ENCODE data around the gene BMP2K.

The BMP2K gene

DNA sequence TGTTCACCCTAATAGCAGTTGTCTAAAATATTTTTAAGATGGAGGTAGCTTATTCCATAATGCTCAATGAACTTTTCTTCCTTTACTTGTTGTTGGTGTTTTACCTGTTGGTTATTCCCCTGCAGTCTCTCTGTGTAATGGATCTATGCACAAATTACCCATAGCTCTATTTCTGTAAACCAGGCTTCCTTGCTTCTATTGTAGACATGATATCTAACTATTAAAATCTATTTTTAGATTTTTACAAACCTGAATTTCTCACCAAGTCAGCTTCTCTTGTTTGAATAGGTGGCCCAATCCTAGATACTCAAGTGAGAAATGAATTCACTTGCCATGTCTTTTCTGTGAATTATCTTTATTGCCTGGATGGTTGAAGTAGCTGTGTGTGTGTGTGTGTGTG, 24.8 kb downstream of the BMP2K start:
- FAIRE-seq, result no peak
- TF ChIP-seq POU2F2 (IDR thresholded peaks at IDR 0.05; ENCODE audit: low read depth, low read length) (no peak), POLR2A (IDR thresholded peaks at IDR 0.05; ENCODE audit: low read depth, low read length) (no peak), TAF1 (IDR thresholded peaks at IDR 0.05; ENCODE audit: low read depth, low read length) (no peak), PAX5 (IDR thresholded peaks at IDR 0.05; ENCODE audit: insufficient read depth, low read length, severe bottlenecking) (no peak), POLR2AphosphoS5 (IDR thresholded peaks at IDR 0.05; ENCODE audit: low read depth, low read length) (no peak), SPI1 (IDR thresholded peaks at IDR 0.05; ENCODE audit: low read depth, low read length) (no peak)
- DNase-seq (ENCODE audit: insufficient read length, low spot score), result no peak

- FAIRE-seq, result no peak
- TF ChIP-seq POLR2AphosphoS5 (IDR thresholded peaks at IDR 0.05; ENCODE audit: low read depth, low read length) (no peak), POU2F2 (IDR thresholded peaks at IDR 0.05; ENCODE audit: low read depth, low read length) (no peak), SPI1 (IDR thresholded peaks at IDR 0.05; ENCODE audit: low read depth, low read length) (no peak), PAX5 (IDR thresholded peaks at IDR 0.05; ENCODE audit: insufficient read depth, low read length, severe bottlenecking) (no peak), TAF1 (IDR thresholded peaks at IDR 0.05; ENCODE audit: low read depth, low read length) (no peak), POLR2A (IDR thresholded peaks at IDR 0.05; ENCODE audit: low read depth, low read length) (no peak)
- DNase-seq (ENCODE audit: insufficient read length, low spot score), result no peak
Observed at GRCh38 chr4:78803983-78804382, 27.8 kb downstream of the BMP2K start.

DNA sequence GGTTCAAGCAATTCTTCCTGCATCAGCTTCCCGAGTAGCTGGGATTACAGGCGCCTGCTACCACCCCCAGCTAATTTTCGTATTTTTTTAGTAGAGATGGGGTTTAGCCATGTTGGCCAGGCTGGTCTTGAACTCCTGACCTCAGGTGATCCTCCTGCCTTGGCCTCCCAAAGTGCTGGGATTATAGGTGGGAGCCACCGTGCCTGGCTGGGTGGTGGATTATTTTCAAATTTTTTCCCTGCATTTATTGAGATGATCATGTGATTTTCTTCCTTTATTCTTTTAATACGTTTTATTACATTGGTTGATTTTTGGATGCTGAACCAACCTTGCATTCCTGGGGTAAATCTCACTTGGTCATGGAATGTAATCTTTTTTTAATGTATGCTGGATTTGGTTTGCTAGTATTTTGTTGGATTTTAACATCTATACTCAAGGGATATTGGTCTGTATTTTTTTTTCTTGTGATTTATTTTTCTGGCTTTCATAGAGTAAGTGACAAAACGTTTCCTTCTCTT, 30.9 kb downstream of the BMP2K start:
- TF ChIP-seq POLR2AphosphoS5 (IDR thresholded peaks at IDR 0.05; ENCODE audit: low read depth, low read length) (no peak), TAF1 (IDR thresholded peaks at IDR 0.05; ENCODE audit: low read depth, low read length) (no peak), PAX5 (IDR thresholded peaks at IDR 0.05; ENCODE audit: insufficient read depth, low read length, severe bottlenecking) (no peak), POLR2A (IDR thresholded peaks at IDR 0.05; ENCODE audit: low read depth, low read length) (no peak), POU2F2 (IDR thresholded peaks at IDR 0.05; ENCODE audit: low read depth, low read length) (no peak), SPI1 (IDR thresholded peaks at IDR 0.05; ENCODE audit: low read depth, low read length) (no peak)
- FAIRE-seq (no peak), DNase-seq (ENCODE audit: insufficient read length, low spot score) (no peak)

DNA sequence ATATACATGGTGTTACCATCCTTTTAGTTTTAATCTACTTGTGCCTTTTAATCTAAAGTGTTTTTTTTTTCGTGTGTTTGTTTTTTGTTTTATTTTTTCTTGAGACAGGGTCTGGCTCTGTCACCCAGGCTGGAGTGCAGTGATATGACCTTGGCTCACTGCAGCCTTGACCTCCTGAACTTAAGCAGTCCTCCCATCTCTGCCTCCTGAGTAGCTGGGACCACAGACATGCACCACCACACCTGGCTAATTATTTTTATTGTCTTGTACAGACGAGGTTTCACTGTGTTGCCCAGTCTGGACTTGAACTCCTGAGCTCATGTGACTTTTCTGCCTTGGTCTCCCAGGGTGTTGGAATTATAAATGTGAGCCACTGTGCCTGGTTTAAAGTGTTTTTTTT, 33.1 kb downstream of the BMP2K start:
- DNase-seq (ENCODE audit: insufficient read length, low spot score) (no peak), FAIRE-seq (no peak)
- TF ChIP-seq POU2F2 (IDR thresholded peaks at IDR 0.05; ENCODE audit: low read depth, low read length), result no peak
- no peak for TF ChIP-seq TAF1 (IDR thresholded peaks at IDR 0.05; ENCODE audit: low read depth, low read length)
- no peak for TF ChIP-seq POLR2A (IDR thresholded peaks at IDR 0.05; ENCODE audit: low read depth, low read length)
- TF ChIP-seq PAX5 (IDR thresholded peaks at IDR 0.05; ENCODE audit: insufficient read depth, low read length, severe bottlenecking), result no peak

DNA sequence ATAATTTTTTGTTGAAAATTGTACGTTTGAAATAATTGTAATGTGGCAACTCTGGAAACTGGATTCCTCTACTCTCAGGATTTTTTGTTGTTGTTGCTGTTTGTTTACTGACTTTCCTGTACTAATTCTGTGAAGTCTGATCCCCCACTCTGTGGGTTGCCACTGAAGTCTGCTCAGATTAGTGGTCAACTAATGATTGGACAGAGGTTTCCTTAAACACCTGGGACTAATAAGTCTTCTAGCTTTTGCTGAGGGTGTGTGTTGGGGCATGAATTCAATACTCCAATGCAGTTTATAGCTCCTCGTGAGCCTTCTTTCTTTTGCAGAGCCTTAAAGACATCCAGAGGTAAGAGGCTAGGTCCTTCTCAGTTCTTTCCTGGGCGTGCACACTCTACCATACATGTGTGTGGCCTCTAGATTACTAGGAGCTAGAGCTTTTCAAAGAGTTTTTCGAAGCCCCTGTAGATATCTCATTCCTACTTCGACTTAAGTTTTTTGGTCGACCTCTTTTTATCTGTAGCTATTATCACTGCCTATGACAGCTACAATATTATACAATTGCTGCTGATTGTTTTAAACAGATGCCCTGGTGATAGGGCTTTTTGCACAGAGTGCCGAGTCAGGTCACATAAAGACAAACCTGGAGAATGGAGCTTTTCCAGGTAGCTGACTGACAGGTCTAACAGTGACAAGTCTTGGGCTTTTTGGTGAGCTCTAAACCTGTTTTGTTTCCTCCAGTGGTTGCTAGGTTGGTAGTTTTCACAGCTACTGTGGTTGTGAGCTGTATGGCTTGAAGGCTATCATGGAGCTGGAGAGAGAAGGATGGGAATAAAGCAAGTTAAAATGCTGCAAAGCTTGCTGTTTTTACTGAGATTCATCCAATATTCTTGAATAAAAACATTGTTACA, 34.0 kb downstream of the BMP2K start:
- FAIRE-seq (peak; percentile 35), DNase-seq (ENCODE audit: insufficient read length, low spot score) (no peak)
- no peak for TF ChIP-seq SPI1 (IDR thresholded peaks at IDR 0.05; ENCODE audit: low read depth, low read length)
- TF ChIP-seq POU2F2 (IDR thresholded peaks at IDR 0.05; ENCODE audit: low read depth, low read length), result no peak
- no peak for TF ChIP-seq POLR2AphosphoS5 (IDR thresholded peaks at IDR 0.05; ENCODE audit: low read depth, low read length)
- TF ChIP-seq POLR2A (IDR thresholded peaks at IDR 0.05; ENCODE audit: low read depth, low read length), result no peak
- no peak for TF ChIP-seq TAF1 (IDR thresholded peaks at IDR 0.05; ENCODE audit: low read depth, low read length)
- TF ChIP-seq PAX5 (IDR thresholded peaks at IDR 0.05; ENCODE audit: insufficient read depth, low read length, severe bottlenecking), result no peak

DNA sequence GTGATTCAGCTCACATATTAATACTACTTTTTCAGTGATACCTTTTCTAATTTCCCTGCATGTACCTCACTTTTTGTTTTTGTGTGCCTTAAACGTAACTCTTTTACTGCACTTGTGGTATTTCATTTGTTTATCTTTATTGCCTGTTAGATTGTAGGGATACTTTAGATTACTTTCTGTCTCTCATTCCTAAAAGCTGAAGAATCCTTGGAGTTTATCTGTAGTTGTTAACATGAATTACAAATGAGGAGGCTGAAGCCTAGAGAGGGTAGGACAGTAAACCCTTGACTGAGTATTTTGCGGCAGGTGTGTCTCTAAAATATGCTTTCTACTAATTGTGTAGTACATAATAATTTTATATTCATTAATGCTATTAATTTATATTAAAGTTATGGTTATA, 34.9 kb downstream of the BMP2K start:
- DNase-seq (ENCODE audit: insufficient read length, low spot score) (no peak), FAIRE-seq (no peak)
- TF ChIP-seq TAF1 (IDR thresholded peaks at IDR 0.05; ENCODE audit: low read depth, low read length) (no peak), PAX5 (IDR thresholded peaks at IDR 0.05; ENCODE audit: insufficient read depth, low read length, severe bottlenecking) (no peak), POU2F2 (IDR thresholded peaks at IDR 0.05; ENCODE audit: low read depth, low read length) (no peak), POLR2AphosphoS5 (IDR thresholded peaks at IDR 0.05; ENCODE audit: low read depth, low read length) (no peak), POLR2A (IDR thresholded peaks at IDR 0.05; ENCODE audit: low read depth, low read length) (no peak), SPI1 (IDR thresholded peaks at IDR 0.05; ENCODE audit: low read depth, low read length) (no peak)

DNA sequence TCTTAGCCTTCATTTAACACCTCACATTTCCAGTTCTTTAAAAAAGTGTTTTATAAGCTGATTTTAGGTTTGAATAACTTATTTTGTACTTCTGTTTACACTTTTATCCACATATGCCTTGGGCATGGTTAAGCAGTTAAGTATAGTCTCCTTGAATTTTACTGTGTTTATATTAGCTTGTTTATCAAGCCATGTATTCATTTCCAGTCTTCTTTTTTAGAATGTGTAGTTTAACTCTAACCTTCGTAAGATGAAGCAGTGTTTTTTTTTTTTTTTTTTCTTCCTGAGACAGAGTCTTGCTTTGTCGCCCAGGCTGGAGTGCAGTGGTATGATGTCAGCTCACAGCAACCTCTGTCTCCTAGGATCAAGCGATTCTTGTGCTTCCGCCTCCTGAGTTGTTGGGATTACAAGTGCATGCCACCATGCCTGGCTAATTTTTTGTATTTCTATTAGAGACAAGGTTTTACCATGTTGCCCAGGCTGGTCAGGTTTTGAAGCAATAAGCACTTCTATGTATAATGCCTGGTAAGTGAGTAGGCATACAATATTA, 42.5 kb downstream of the BMP2K start:
- FAIRE-seq (no peak), DNase-seq (ENCODE audit: insufficient read length, low spot score) (no peak)
- TF ChIP-seq SPI1 (IDR thresholded peaks at IDR 0.05; ENCODE audit: low read depth, low read length) (no peak), POLR2AphosphoS5 (IDR thresholded peaks at IDR 0.05; ENCODE audit: low read depth, low read length) (no peak), PAX5 (IDR thresholded peaks at IDR 0.05; ENCODE audit: insufficient read depth, low read length, severe bottlenecking) (no peak), POU2F2 (IDR thresholded peaks at IDR 0.05; ENCODE audit: low read depth, low read length) (no peak), POLR2A (IDR thresholded peaks at IDR 0.05; ENCODE audit: low read depth, low read length) (no peak), TAF1 (IDR thresholded peaks at IDR 0.05; ENCODE audit: low read depth, low read length) (no peak)

DNA sequence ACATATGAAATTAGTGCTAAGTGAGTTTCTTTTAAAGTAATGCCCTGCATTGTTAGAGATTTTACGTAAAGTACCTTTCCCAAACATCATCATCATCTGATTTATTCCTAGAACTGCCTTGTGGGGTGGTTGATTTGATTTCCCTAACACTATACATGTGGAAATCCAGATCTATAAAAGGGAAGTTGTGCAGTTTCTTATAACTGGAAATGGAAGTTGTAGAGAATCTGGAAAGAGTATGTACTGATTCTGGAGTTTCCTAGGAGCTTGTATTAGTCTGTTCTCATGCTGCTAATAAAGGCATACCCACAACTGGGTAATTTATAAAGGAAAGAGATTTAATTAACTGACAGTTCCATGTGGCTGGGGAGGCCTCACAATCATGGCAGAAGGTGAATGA, 47.9 kb downstream of the BMP2K start:
- FAIRE-seq (no peak), DNase-seq (ENCODE audit: insufficient read length, low spot score) (no peak)
- TF ChIP-seq POLR2A (IDR thresholded peaks at IDR 0.05; ENCODE audit: low read depth, low read length) (no peak), POLR2AphosphoS5 (IDR thresholded peaks at IDR 0.05; ENCODE audit: low read depth, low read length) (no peak), SPI1 (IDR thresholded peaks at IDR 0.05; ENCODE audit: low read depth, low read length) (no peak), PAX5 (IDR thresholded peaks at IDR 0.05; ENCODE audit: insufficient read depth, low read length, severe bottlenecking) (no peak), TAF1 (IDR thresholded peaks at IDR 0.05; ENCODE audit: low read depth, low read length) (no peak), POU2F2 (IDR thresholded peaks at IDR 0.05; ENCODE audit: low read depth, low read length) (no peak)

- FAIRE-seq (no peak), DNase-seq (ENCODE audit: insufficient read length, low spot score) (no peak)
Observed at GRCh38 chr4:78827191-78827590, 51.0 kb downstream of the BMP2K start.

More at GRCh38 chr4:78827191-78827590, 51.0 kb downstream of the BMP2K start:
- TF ChIP-seq PAX5 (IDR thresholded peaks at IDR 0.05; ENCODE audit: insufficient read depth, low read length, severe bottlenecking) (no peak), POU2F2 (IDR thresholded peaks at IDR 0.05; ENCODE audit: low read depth, low read length) (no peak), TAF1 (IDR thresholded peaks at IDR 0.05; ENCODE audit: low read depth, low read length) (no peak), POLR2A (IDR thresholded peaks at IDR 0.05; ENCODE audit: low read depth, low read length) (no peak), POLR2AphosphoS5 (IDR thresholded peaks at IDR 0.05; ENCODE audit: low read depth, low read length) (no peak), SPI1 (IDR thresholded peaks at IDR 0.05; ENCODE audit: low read depth, low read length) (no peak)
